Loucy (cell line): Measurements from ENCODE around the gene ACIN1.

Experiments
- CTCF ChIP-seq: fragments of 200-600 bp; sonication (generic); conservative IDR thresholded peaks from 2 replicates; pipeline ENCODE4 v1.5.1; 2014; ENCODE audit warnings: mild to moderate bottlenecking, antibody characterized with exemption, low read length
- EZH2phosphoT487 ChIP-seq: fragments of 200-600 bp; IDR thresholded peaks from 2 replicates; pipeline ENCODE4 v1.6.1; 2018; ENCODE audit warnings: antibody characterized with exemption, mild to moderate bottlenecking, moderate library complexity, borderline replicate concordance

GRCh38 chr14:23066855-23067744 lies 27.8 kb downstream of the ACIN1 start:
- TF ChIP-seq CTCF (no peak), EZH2phosphoT487 (no peak)
